ENCODE results near the gene SWI5. TPM values are rescaled to one million over a fixed set of nuclear protein-coding genes. Genes with fewer than 3 reads are reported as not detected.

The SWI5 gene
- total and polyA plus RNA-seq, 9 of the 15 experiments (the other 6 are each of a cell fraction or from before 2014, with no cell fraction given): 62.8 to 133 (median 95.9) TPM

DNA sequence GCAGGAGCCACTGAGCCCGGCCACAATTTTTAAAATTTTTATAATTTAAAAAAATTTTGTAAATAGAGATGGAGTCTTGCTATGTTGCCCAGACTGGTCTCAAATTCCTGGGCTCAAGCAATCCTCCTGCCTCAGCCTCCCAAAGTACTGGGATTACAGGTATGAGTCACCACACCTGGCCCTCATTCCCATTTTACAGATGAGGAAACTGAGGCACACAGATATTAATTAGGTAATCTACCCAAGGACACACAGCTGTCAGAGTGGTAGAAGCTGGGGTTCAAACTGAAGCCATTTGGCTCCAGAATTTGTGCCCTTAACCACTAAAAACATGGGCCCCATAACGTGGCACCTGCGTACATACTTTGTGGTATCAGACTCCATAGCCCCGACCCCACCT lies 38.6 kb downstream of the SWI5 start:
- H3K9me1 ChIP-seq (ENCODE audit: control insufficient read depth, insufficient read depth, low read length): peaks cover 11% of the 10 kb centered on the region
- peaks cover 81% of the 10 kb centered on the region for H3K36me3 ChIP-seq (ENCODE audit: control insufficient read depth, insufficient read depth, low read length)
- H3K27ac ChIP-seq (ENCODE audit: extremely low read depth, low read depth, low read length): no peak overlapping the region
- H3K4me2 ChIP-seq (ENCODE audit: insufficient read depth, low read length): no peak overlapping the region
- 93% methylated on average over 4 of the region's 4 CpGs for WGBS (ENCODE audit: insufficient coverage, low coverage, missing lambda C conversion rate)
- DNase-seq (ENCODE audit: extremely low read depth in 1 of 4, low spot score in 3 of 4) (no peak), FAIRE-seq (no peak), ATAC-seq (no peak)
- no peaks in the 10 kb centered on the region for H3K27me3 ChIP-seq (ENCODE audit: control insufficient read depth in 2 of 2, insufficient read depth in 2 of 2, low read length in 2 of 2)
- ChIA-PET POLR2A (interaction anchor here (0.5 to 4.2 kb wide), 8 partner anchors 8 to 381 kb away, joined by 3 to 19 read pairs (median 8); no protein-coding TSS in a partner anchor), CTCF (ENCODE audit: low intra/inter-chr PET ratio) (no interaction called here)
- peaks cover 4 to 6% of the 10 kb centered on the region in 2 experiments; a peak in 3 of 5 replicates for H3K4me1 ChIP-seq (replicated peaks in 1 of 2; ENCODE audit: control insufficient read depth in 2 of 2, insufficient read depth in 2 of 2, low read length in 2 of 2)
- no peaks in the 10 kb centered on the region for H3K79me2 ChIP-seq (ENCODE audit: control insufficient read depth, insufficient read depth, low read length)
- no peaks in the 10 kb centered on the region for H3K9me3 ChIP-seq (replicated peaks; ENCODE audit: control insufficient read depth, insufficient read depth, low read depth, low read length)
- in situ Hi-C loops (cut with MboI): no loop called here
- BruUV-seq (replicated peaks): no TSS peak
- no peak overlapping the region for H3K4me3 ChIP-seq
- no peak overlapping the region for H3K9ac ChIP-seq (ENCODE audit: insufficient read depth in 1 of 2, low read depth in 2 of 2, low read length in 2 of 2)
- 0 out of 2 replicates have a peak, but pooled peaks cover 5% of the 10 kb centered on the region for H4K20me1 ChIP-seq (replicated peaks; ENCODE audit: control insufficient read depth, insufficient read depth, low read length)
- intact Hi-C loops (cut with micrococcal nuclease): no loop called here
- no peak overlapping the region for H2AFZ ChIP-seq (ENCODE audit: low read depth, low read length)
- TF ChIP-seq GABPB1 (CRISPR knock-in tag; IDR thresholded peaks at IDR 0.05) (no peak), RBM25 (IDR thresholded peaks at IDR 0.05; ENCODE audit: low read depth, low read length, severe bottlenecking) (peak; percentile 57), PTBP1 (IDR thresholded peaks at IDR 0.05; ENCODE audit: low read depth, low read length) (0 out of 2 replicates have a peak, but pooled peaks have one; percentile 29), RCOR1 (IDR thresholded peaks at IDR 0.05; ENCODE audit: borderline replicate concordance in 1 of 2, low read depth in 2 of 2, low read length in 2 of 2) (peak in 1 of 2 experiments; percentile 64; a peak in 2 of 4 replicates), MCM3 (IDR thresholded peaks at IDR 0.05) (no peak), NR2C2 (CRISPR knock-in tag; IDR thresholded peaks at IDR 0.05) (0 out of 2 replicates have a peak, but pooled peaks have one; percentile 36), NR2C2 (tag; IDR thresholded peaks at IDR 0.05) (no peak), CHD4 (IDR thresholded peaks at IDR 0.05; ENCODE audit: insufficient read depth, insufficient replicate concordance, low read depth, low read length, poor library complexity, severe bottlenecking) (peak; percentile 85), HDAC8 (tag; IDR thresholded peaks at IDR 0.05) (no peak), SRSF7 (optimal IDR thresholded peaks at IDR 0.05; ENCODE audit: low read depth, low read length) (no peak), NR4A1 (CRISPR knock-in tag; IDR thresholded peaks at IDR 0.05) (no peak), NR4A1 (tag; IDR thresholded peaks at IDR 0.05) (no peak), MECOM (CRISPR knock-in tag; IDR thresholded peaks at IDR 0.05) (no peak), PHF8 (IDR thresholded peaks at IDR 0.05; ENCODE audit: borderline replicate concordance, low read length) (no peak), TRIM24 (IDR thresholded peaks at IDR 0.05) (no peak), ZNF589 (CRISPR knock-in tag; IDR thresholded peaks at IDR 0.05; ENCODE audit: low read depth) (no peak)
- TF ChIP-seq, protein P1, sequence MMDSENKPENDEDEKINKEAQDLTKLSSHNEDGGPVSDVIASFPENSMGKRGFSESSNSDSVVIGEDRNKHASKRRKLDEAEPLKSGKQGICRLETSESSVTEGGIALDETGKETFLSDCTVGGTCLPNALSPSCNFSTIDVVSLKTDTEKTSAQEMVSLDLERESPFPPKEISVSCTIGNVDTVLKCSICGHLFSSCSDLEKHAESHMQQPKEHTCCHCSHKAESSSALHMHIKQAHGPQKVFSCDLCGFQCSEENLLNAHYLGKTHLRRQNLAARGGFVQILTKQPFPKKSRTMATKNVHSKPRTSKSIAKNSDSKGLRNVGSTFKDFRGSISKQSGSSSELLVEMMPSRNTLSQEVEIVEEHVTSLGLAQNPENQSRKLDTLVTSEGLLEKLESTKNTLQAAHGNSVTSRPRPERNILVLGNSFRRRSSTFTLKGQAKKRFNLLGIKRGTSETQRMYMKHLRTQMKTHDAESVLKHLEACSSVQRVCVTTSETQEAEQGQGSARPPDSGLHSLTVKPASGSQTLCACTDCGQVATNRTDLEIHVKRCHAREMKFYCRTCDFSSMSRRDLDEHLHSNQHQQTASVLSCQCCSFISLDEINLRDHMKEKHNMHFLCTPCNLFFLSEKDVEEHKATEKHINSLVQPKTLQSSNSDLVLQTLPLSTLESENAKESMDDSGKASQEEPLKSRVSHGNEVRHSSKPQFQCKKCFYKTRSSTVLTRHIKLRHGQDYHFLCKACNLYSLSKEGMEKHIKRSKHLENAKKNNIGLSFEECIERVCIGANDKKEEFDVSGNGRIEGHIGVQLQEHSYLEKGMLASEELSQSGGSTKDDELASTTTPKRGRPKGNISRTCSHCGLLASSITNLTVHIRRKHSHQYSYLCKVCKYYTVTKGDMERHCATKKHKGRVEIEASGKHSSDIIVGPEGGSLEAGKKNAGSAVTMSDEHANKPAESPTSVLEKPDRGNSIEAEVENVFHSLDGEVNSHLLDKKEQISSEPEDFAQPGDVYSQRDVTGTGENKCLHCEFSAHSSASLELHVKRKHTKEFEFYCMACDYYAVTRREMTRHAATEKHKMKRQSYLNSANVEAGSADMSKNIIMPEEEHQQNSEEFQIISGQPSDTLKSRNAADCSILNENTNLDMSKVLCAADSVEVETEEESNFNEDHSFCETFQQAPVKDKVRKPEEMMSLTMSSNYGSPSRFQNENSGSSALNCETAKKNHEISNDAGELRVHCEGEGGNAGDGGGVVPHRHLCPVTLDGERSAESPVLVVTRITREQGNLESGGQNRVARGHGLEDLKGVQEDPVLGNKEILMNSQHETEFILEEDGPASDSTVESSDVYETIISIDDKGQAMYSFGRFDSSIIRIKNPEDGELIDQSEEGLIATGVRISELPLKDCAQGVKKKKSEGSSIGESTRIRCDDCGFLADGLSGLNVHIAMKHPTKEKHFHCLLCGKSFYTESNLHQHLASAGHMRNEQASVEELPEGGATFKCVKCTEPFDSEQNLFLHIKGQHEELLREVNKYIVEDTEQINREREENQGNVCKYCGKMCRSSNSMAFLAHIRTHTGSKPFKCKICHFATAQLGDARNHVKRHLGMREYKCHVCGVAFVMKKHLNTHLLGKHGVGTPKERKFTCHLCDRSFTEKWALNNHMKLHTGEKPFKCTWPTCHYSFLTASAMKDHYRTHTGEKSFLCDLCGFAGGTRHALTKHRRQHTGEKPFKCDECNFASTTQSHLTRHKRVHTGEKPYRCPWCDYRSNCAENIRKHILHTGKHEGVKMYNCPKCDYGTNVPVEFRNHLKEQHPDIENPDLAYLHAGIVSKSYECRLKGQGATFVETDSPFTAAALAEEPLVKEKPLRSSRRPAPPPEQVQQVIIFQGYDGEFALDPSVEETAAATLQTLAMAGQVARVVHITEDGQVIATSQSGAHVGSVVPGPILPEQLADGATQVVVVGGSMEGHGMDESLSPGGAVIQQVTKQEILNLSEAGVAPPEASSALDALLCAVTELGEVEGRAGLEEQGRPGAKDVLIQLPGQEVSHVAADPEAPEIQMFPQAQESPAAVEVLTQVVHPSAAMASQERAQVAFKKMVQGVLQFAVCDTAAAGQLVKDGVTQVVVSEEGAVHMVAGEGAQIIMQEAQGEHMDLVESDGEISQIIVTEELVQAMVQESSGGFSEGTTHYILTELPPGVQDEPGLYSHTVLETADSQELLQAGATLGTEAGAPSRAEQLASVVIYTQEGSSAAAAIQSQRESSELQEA (IDR thresholded peaks at IDR 0.05; ENCODE audit: low read depth): no peak
